Astrocyte (in vitro differentiated cells and primary cell): Measurements from ENCODE around the gene AIRE. TPM values are rescaled to one million over a fixed set of nuclear protein-coding genes. Genes with fewer than 3 reads are reported as not detected.

Source experiments
- DNase-seq: peaks from one replicate; pipeline ENCODE4 v3.0.0-alpha.2; 2010; ENCODE audit warnings: low read depth
- FAIRE-seq: peaks from 2 replicates; lab custom pipeline; 2011; peaks lifted over from hg19 to GRCh38; lab: Jason Lieb, UNC
- H2AFZ ChIP-seq: 2 replicates; pipeline ENCODE4 v1.6.0; 2012; ENCODE audit warnings: low read depth, low read length, inconsistent platforms
- H3K27ac ChIP-seq: 2 replicates; pipeline ENCODE4 v1.5.1; 2011; ENCODE audit warnings: low read depth, low read length, inconsistent platforms
- H3K27me3 ChIP-seq: 2 replicates; pipeline ENCODE4 v1.6.0; 2011; ENCODE audit warnings: low read length, inconsistent platforms; ENCODE audit not compliant: insufficient read depth
- H3K36me3 ChIP-seq: 2 replicates; pipeline ENCODE4 v1.5.1; 2011; ENCODE audit warnings: low read length, inconsistent platforms; ENCODE audit not compliant: insufficient read depth
- H3K4me1 ChIP-seq: 2 replicates; pipeline ENCODE4 v1.5.1; 2011; ENCODE audit warnings: low read length, inconsistent platforms; ENCODE audit not compliant: insufficient read depth
- H3K4me2 ChIP-seq: 2 replicates; pipeline ENCODE4 v1.6.0; 2012; ENCODE audit warnings: low read length, inconsistent platforms
- H3K4me3 ChIP-seq: 2 replicates; pipeline ENCODE4 v1.5.1; 2011; ENCODE audit warnings: low read depth, mild to moderate bottlenecking, low read length, inconsistent platforms; ENCODE audit not compliant: insufficient read depth
- H3K79me2 ChIP-seq: 2 replicates; pipeline ENCODE4 v1.6.0; 2012; ENCODE audit warnings: mild to moderate bottlenecking, low read length, inconsistent platforms; ENCODE audit not compliant: insufficient read depth
- H3K9ac ChIP-seq: 2 replicates; pipeline ENCODE4 v1.6.0; 2012; ENCODE audit warnings: mild to moderate bottlenecking, low read length, inconsistent platforms
- H3K9me3 ChIP-seq: 2 replicates; pipeline ENCODE4 v1.5.1; 2012; ENCODE audit warnings: low read depth, mild to moderate bottlenecking, low read length, inconsistent platforms; ENCODE audit not compliant: insufficient read depth
- H4K20me1 ChIP-seq: 2 replicates; pipeline ENCODE4 v1.6.0; 2012; ENCODE audit warnings: low read length, inconsistent platforms; ENCODE audit not compliant: insufficient read depth
- H3K27ac Mint-ChIP-seq: one replicate; pipeline ENCODE4 v1.8.0; 2021; ENCODE audit warnings: mild to moderate bottlenecking, mixed read lengths; ENCODE audit not compliant: unreplicated experiment
- H3K27me3 Mint-ChIP-seq: one replicate; pipeline ENCODE4 v1.8.0; 2021; ENCODE audit warnings: low read depth, mixed read lengths; ENCODE audit not compliant: unreplicated experiment
- H3K36me3 Mint-ChIP-seq: one replicate; pipeline ENCODE4 v1.8.0; 2021; ENCODE audit warnings: low read depth, mixed read lengths; ENCODE audit not compliant: unreplicated experiment
- H3K4me1 Mint-ChIP-seq: one replicate; pipeline ENCODE4 v1.8.0; 2021; ENCODE audit warnings: low read depth, mixed read lengths; ENCODE audit not compliant: unreplicated experiment
- H3K4me3 Mint-ChIP-seq: one replicate; pipeline ENCODE4 v1.8.0; 2021; ENCODE audit warnings: mild to moderate bottlenecking, moderate library complexity, mixed read lengths; ENCODE audit not compliant: unreplicated experiment
- H3K9me3 Mint-ChIP-seq: one replicate; pipeline ENCODE4 v1.8.0; 2021; ENCODE audit warnings: mild to moderate bottlenecking, mixed read lengths; ENCODE audit not compliant: unreplicated experiment
- EZH2 ChIP-seq: IDR thresholded peaks from 2 replicates; pipeline ENCODE4 v1.6.1; 2012; ENCODE audit warnings: mild to moderate bottlenecking, low read length, inconsistent platforms; ENCODE audit not compliant: insufficient read depth
- total RNA-seq: library from RNA; stranded (reverse); gene quantifications from 2 replicates; pipeline ENCODE4 v1.2.1, GENCODE V29; 2021
- TF ChIP-seq, protein P1 (sequence below): IDR thresholded peaks from 2 replicates; pipeline ENCODE4 v1.5.1; 2011; ENCODE audit warnings: low read depth, mild to moderate bottlenecking, inconsistent platforms, low read length, moderate library complexity; ENCODE audit not compliant: insufficient read depth

The AIRE gene
- total RNA-seq, 1 donor from 2014 or later = 0.07 TPM

GRCh38 chr21:44291078-44291935 lies 5.6 kb downstream of the AIRE start:
- Histone ChIP-seq H3K4me2 (no peak overlapping the region), H3K79me2 (no peaks in the 10 kb centered on the region), H3K9me3 (no peaks in the 10 kb centered on the region), H3K4me1 (no peaks in the 10 kb centered on the region), H3K27ac (no peak overlapping the region), H3K4me3 (no peak overlapping the region), H3K36me3 (no peaks in the 10 kb centered on the region), H3K27me3 (peaks cover 2% of the 10 kb centered on the region), H4K20me1 (no peaks in the 10 kb centered on the region), H2AFZ (no peak overlapping the region), H3K9ac (no peak overlapping the region)
- TF ChIP-seq, protein P1, sequence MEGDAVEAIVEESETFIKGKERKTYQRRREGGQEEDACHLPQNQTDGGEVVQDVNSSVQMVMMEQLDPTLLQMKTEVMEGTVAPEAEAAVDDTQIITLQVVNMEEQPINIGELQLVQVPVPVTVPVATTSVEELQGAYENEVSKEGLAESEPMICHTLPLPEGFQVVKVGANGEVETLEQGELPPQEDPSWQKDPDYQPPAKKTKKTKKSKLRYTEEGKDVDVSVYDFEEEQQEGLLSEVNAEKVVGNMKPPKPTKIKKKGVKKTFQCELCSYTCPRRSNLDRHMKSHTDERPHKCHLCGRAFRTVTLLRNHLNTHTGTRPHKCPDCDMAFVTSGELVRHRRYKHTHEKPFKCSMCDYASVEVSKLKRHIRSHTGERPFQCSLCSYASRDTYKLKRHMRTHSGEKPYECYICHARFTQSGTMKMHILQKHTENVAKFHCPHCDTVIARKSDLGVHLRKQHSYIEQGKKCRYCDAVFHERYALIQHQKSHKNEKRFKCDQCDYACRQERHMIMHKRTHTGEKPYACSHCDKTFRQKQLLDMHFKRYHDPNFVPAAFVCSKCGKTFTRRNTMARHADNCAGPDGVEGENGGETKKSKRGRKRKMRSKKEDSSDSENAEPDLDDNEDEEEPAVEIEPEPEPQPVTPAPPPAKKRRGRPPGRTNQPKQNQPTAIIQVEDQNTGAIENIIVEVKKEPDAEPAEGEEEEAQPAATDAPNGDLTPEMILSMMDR = no peak
- Mint-ChIP-seq H3K4me3 (no peak overlapping the region), H3K4me1 (no peaks in the 10 kb centered on the region), H3K27ac (no peak overlapping the region), H3K27me3 (peaks cover 26% of the 10 kb centered on the region), H3K36me3 (no peaks in the 10 kb centered on the region), H3K9me3 (no peaks in the 10 kb centered on the region)
- DNase-seq (no peak), FAIRE-seq (no peak)

- peaks cover 26% of the 10 kb centered on the region for H3K27me3 Mint-ChIP-seq
- no peaks in the 10 kb centered on the region for H3K36me3 ChIP-seq
- DNase-seq (no peak), FAIRE-seq (no peak)
- H3K9me3 ChIP-seq = no peaks in the 10 kb centered on the region
- H4K20me1 ChIP-seq = no peaks in the 10 kb centered on the region
- no peaks in the 10 kb centered on the region for H3K9me3 Mint-ChIP-seq
- H3K27ac ChIP-seq = no peak overlapping the region
- TF ChIP-seq, protein P1 = no peak
- TF ChIP-seq EZH2 = no peak
- no peaks in the 10 kb centered on the region for H3K4me1 Mint-ChIP-seq
- no peak overlapping the region for H3K27ac Mint-ChIP-seq
- no peak overlapping the region for H3K9ac ChIP-seq
- H2AFZ ChIP-seq = no peak overlapping the region
- no peak overlapping the region for H3K4me3 ChIP-seq
- no peak overlapping the region for H3K4me3 Mint-ChIP-seq
- no peaks in the 10 kb centered on the region for H3K4me1 ChIP-seq
- H3K79me2 ChIP-seq = no peaks in the 10 kb centered on the region
- no peaks in the 10 kb centered on the region for H3K36me3 Mint-ChIP-seq
- H3K4me2 ChIP-seq = no peak overlapping the region
- peaks cover 2% of the 10 kb centered on the region for H3K27me3 ChIP-seq
Observed at GRCh38 chr21:44291936-44292811, 6.5 kb downstream of the AIRE start.
